Frontal cortex (tissue), 4 donors: Measurements from ENCODE around the gene SPAG6. TPM values are rescaled to one million over a fixed set of nuclear protein-coding genes. Genes with fewer than 3 reads are reported as not detected.

Experiments used
- DNase-seq, 2 donors: peaks; one replicate each; pipeline ENCODE4 v3.0.0; 2012; ENCODE audit warnings: low spot score in 2 of 2
- FAIRE-seq: peaks from 2 replicates; lab custom pipeline; 2012; peaks lifted over from hg19 to GRCh38; lab: Jason Lieb, UNC
- small RNA-seq: library from RNA; depleted of rRNA; stranded (forward); fragments of <200 nt; gene quantifications from one replicate; pipeline ENCODE3, GENCODE V24; 2014
- total RNA-seq: library from RNA; depleted of rRNA; stranded (reverse); fragments of >200 nt; gene quantifications from one replicate; pipeline ENCODE4 v1.2.3, GENCODE V29; 2014
- donor health status: control.
- donor health status: control.
- donor health status: control.

SPAG6 gene
- total RNA-seq, 1 donor from 2014 or later, result 0.41 TPM

DNA sequence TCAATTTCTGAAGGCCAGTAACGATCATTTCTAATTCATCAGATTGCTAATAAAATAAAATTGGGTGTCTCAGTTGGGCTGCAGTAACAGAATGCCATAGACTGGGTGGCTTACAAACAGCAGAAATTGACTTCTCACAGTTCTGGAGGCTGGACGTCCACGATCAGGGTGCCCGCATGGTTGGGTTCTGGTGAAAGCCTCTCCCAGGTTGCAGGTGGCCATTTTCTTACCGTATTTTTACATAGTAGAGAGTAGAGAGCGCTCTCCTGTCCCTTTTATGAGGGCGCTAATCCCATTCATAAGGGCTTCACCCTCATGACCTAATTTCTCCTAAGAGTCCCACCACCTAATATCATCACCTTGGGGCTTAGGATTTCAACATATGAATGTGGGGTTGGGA is 106.0 kb downstream of the SPAG6 start:
- no peak for DNase-seq
- no peak for FAIRE-seq

GRCh38 chr10:22453320-22453719 is 108.0 kb downstream of the SPAG6 start:
- DNase-seq (no peak), FAIRE-seq (no peak)

DNA sequence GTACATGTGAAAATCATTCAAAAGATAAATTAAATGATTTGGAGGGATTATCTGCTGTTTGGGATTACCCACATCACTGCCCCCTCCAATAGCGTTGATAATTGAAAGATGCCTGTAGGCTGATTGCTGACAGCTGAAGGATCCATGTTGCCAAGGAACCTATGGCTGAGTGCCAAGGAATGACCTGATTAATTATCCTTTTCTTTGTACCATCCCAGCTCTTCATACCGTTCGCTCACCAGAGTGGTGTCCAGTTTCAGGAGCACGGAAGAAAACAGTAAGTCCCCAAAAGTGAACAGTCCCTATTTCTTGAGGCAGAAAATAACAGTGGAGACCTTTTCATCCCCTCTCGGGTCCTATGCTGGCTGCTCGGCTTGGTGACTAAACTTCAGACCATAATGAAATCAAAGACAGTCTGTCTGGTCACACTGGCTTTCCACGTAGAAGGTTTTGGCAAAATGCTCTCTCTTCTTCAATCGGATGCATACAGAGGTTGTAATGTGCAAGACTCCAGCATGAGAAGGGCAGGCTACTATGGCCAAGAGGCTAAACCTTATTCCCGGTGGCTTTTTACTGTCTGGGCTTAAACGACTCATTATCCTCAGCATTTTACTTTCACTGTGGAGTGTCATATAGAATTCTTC is 108.8 kb downstream of the SPAG6 start:
- DNase-seq (no peak), FAIRE-seq (no peak)

DNA sequence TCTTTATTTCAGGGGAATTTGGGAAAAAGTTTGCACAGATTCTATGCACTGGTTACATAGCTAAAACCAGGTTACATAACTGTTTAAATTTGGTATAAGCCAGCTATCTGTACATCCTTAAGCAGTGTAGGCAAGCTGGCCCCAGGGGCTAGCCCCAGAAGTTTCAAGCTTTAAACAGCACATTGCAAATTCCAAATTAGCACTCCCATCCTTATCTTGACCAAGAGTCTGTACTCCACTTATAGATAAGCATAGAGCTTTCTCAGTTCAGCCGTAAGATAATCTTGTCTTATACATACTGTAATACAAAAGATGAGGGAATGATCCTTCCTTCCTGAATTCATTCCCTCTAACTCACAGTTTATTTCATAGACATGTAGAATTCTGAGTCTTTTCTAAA is 109.3 kb downstream of the SPAG6 start:
- FAIRE-seq (no peak), DNase-seq (no peak)

DNA sequence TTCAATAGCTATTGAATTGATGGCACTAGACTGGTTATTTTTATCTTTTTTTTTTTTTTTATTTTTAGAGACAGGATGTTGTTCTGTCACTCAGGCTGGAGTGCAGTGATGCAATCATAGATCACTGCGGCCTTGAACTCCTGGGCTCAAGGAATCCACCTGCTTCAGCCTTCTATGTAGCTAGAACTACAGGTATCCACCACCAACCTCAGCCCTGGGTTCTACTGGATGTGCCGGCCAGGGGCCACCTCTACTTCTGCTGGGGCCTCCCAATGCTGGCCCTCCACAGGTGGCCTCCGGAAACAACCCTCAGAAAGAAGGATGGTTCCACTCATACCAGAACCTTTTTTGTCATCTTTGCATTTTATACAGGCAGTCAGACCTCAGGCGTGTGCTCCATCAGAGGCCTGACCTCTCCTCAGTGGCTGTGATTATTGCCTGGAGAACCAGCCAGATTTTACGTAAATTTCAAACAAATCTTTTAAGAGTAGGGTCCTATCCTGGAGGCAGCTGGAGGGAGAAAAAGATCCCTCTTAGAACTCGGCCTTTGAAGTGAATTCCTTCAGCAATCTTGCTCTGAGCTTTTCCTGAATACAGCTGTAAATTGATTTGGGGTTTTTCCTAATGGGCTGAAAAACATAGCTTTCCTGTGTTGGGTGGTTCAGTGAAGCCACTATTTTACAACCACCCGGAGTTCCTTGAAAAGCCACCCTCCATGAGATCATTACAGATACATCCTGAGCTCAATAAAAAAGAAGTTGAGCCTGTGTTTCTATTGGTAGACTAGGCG is 110.0 kb downstream of the SPAG6 start:
- DNase-seq, result no peak
- FAIRE-seq, result no peak

DNA sequence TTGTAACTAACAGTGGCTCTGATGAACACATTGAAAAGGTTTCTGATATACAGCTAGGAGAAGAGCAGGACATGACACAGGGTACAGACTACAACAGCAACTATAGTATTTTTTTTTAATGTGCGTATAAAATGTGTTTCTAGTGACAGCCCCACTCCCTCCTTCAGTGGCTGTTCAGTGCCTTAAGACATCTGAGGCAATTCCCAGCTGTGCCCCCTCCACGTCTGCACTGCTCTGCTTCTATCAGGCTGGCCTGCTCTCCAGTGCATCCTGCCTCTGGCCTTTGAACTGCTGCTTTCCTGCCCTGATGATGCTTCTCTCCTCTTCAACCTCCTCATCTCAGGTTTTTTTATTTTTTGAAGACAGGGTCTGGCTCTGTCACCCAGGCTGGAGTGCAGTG is 111.2 kb downstream of the SPAG6 start:
- DNase-seq, result no peak
- no peak for FAIRE-seq

DNA sequence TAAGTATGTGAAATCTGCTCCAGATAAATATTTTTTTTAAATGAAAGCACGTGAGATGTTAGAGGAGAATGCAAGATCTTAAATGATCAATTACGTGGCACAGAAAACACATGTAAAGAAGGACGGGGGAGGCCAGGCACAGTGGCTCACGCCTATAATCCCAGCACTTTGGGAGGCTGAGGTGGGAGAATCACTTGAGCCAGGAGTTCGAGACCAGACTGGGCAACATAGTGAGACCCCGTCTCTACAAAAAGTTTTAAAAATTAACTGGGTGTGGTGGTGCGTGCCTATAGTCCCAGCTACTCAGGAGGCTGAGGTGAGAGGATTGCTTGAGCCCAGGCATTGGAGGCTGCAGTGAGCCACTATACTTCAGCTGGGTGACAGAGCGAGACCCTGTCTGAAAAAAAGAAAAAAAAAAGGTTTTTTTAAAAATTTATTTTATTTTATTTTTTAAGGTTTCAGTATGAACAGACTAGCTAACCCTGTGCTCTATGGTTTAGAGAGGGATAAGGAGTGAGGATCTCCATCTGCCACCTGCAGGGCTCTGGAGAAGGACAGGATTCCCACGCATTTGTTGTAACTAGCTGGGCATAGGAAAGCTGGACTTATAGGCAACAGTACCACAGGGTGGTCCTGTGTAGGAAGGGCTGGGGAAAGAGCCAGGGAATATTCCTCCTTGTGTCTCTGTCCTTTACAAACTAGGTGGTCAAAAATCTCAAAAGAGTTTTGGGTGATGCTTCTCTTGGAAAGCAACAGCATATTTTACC is 113.2 kb downstream of the SPAG6 start:
- FAIRE-seq (no peak), DNase-seq (no peak)

GRCh38 chr10:22459496-22459895 is 114.2 kb downstream of the SPAG6 start:
- DNase-seq (no peak), FAIRE-seq (no peak)

DNA sequence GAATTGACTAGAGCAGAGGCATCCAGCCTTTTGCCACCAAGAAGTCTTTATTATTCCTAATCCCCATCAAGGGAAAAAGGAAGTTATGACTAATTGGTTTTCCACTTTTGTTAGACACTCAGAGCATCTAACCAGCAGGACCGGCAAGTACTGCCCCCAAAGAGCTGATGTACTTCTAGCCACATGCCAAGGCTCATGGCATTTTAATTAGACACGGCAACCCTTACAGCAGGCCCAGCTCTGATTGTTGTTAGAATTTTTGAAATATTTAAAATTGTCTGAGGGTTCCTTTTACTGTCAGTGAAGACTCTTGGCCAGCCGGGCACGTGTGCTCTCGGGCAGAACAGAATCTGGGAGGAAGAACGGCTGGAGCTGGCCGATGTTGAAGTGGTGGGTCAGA is 114.8 kb downstream of the SPAG6 start:
- DNase-seq (no peak), FAIRE-seq (no peak)

DNA sequence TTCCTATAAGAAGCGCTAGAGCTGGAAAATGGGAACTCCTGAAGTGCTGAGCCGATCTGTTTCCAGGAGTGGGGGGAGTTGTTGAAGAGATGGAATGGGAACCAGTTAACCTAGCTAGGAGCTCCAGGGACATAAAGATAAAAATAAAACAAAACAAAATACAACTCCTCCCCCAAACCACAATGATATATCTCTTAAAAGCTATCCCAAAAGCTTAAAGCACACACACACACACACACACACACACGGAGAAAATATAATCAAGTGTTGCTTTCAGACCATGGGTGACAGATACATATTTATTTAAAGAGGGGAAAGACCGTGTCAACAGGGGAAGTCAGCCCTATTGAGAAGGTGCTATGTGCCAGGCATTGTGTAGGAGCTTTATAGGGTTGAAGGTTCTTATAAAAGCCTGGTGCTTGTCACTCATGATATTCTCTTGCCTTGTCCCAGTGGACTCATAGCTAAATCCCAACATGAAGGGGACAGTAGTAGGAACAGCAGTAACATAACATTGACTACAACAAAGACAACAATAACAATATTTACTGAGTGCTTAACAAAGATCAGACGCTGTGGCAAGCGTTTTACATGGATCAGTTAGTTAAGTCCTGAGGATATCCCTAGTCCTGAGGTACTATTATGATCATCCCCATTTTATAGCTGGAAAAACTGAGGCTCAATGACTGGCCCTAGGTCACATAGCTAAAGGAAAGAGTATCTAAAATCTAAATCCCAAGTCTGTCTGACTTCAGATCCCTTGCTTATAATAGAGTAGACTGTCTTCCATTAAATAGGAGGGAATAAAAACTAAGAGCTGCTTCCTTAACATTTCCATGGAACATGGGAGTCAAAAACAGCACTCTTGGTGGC is 115.5 kb downstream of the SPAG6 start:
- FAIRE-seq (no peak), DNase-seq (no peak)

- DNase-seq (no peak), FAIRE-seq (no peak)
Observed at GRCh38 chr10:22461891-22462290, 116.6 kb downstream of the SPAG6 start.

- FAIRE-seq (no peak), DNase-seq (no peak)
Observed at GRCh38 chr10:22463255-22463654, 118.0 kb downstream of the SPAG6 start.

GRCh38 chr10:22464966-22465629 is 119.8 kb downstream of the SPAG6 start:
- FAIRE-seq (no peak), DNase-seq (no peak)

DNA sequence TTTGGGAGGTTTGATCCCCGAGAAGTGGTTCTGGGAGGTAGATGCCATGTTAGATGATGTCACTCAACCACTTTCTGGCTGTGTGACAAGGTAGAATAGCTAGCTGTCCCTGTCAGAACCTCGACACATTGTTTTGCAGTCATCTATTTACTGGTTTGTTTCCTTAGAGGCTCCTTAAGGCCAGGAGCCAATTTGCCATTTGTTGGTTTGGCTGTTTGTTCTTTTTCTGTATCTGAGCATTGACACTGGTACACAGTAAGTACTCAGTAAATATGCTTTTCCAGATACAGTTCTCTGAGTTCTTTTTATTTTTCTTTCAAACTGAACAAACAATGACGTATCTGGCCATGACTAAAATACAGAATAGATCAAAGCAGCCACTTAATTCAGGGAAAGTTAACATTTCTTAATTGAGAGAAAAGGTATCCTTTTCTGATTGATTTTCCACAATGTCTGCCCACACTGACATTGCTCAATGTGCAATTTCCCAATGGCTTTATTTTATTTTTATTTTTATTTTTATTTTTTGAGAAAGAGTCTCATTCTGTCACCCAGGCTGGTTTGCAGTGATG is 121.6 kb downstream of the SPAG6 start:
- no peak for FAIRE-seq
- no peak for DNase-seq

Small RNA genes within 50 kb of the gene (small RNA-seq; reads per million reads assigned to genes)
- gene AL158211.3, result not detected

Other genes starting within 250 kb of the SPAG6 start
- not detected for gene EBLN1, start 127.5 kb upstream of the SPAG6 start, total RNA-seq
- gene COMMD3, start 29.1 kb upstream of the SPAG6 start, total RNA-seq, result 65.6 TPM
- 129 TPM for gene BMI1, start 24.4 kb upstream of the SPAG6 start, total RNA-seq